ENCODE measurements around the gene EGR4. TPM values are rescaled to one million over a fixed set of nuclear protein-coding genes. Genes with fewer than 3 reads are reported as not detected.

Gene EGR4
- total RNA-seq, 1 experiment from 2014 or later, result 0.75 TPM

DNA sequence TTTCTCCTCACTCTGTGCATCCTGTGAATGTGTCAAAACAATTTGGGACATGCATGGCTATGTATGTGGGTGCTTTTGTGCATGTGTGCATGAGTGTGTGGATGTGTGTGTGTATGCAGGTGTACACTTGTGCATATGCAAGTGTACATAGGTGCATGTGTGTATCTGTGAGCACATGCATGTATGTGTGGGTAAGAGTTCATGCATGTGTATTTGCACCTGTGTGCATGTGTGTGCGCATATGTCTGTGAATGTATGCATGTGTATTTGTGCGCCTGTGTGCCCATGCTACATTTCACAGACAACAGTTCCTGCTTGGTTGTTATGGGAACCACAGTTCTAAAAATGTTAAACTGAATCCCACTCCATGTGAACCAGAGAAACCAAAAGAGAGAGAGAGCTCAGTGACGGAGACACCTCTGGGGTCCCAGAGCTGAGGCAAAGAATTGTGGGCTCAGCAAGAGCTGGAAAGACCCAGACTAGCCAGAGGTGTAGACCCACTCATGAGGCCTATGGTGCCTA, 7.2 kb downstream of the EGR4 start:
- peaks cover 33% of the 10 kb centered on the region for H3K79me2 ChIP-seq (ENCODE audit: low read length)
- H3K4me3 ChIP-seq (ENCODE audit: low read length), result no peak overlapping the region
- peaks cover 5% of the 10 kb centered on the region for H4K20me1 ChIP-seq (ENCODE audit: insufficient read depth, low read depth, low read length)
- peak overlapping the region; percentile 97 for H3K4me2 ChIP-seq (ENCODE audit: low read depth, low read length, poor library complexity, severe bottlenecking)
- no peak overlapping the region for H3K27ac ChIP-seq (ENCODE audit: low read length)
- H3K36me3 ChIP-seq (ENCODE audit: insufficient read depth, low read length), result peaks cover 6% of the 10 kb centered on the region
- H2AFZ ChIP-seq (ENCODE audit: low read length), result no peak overlapping the region
- no peak for DNase-seq
- H3K9me2 ChIP-seq (replicated peaks; ENCODE audit: insufficient read depth, low read length), result no peaks in the 10 kb centered on the region
- no peaks in the 10 kb centered on the region for H3K9me3 ChIP-seq (ENCODE audit: low read length)
- no peaks in the 10 kb centered on the region; the same call in 1 of the 2 replicates for H3K27me3 ChIP-seq (ENCODE audit: low read length)
- no peak overlapping the region for H3K9ac ChIP-seq (ENCODE audit: low read length)
- H3K4me1 ChIP-seq (ENCODE audit: low read length), result peaks cover 34% of the 10 kb centered on the region

DNA sequence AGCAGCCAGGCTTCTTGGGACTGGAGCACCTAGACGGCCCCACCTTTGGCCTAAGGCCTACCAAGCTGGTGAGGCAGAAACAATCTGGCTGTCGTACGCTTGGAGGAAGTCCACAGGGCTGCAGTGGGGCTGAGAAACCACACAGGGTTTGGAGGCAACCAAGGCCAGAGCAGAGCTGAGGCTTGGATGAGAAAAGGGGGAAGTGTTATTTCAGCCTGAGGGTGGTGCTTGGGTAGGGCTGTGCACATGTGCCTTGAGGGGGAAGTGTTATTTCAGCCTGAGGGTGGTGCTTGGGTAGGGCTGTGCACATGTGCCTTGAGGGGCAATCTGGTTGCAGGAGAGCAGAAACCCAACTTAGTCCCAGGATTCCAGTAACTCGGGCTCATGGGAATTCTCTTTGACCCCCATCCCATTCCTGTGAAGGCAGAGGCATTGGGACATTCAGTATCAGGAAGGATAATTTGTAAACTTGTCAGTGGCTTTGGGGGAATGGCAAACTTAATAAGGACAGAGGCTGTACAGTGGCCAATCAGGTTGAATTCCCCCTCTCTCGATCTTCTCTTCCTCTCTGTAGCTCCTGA, 8.1 kb downstream of the EGR4 start:
- peaks cover 42% of the 10 kb centered on the region for H3K79me2 ChIP-seq (ENCODE audit: low read length)
- no peaks in the 10 kb centered on the region for H3K9me3 ChIP-seq (ENCODE audit: low read length)
- peaks cover 16% of the 10 kb centered on the region for H3K36me3 ChIP-seq (ENCODE audit: insufficient read depth, low read length)
- peak; percentile 98 for DNase-seq
- H3K9me2 ChIP-seq (replicated peaks; ENCODE audit: insufficient read depth, low read length), result no peaks in the 10 kb centered on the region
- H3K27me3 ChIP-seq (ENCODE audit: low read length), result no peaks in the 10 kb centered on the region; the same call in 1 of the 2 replicates
- H3K9ac ChIP-seq (ENCODE audit: low read length), result peak overlapping the region; percentile 97
- peak overlapping the region; percentile 97 for H3K4me2 ChIP-seq (ENCODE audit: low read depth, low read length, poor library complexity, severe bottlenecking)
- peaks cover 36% of the 10 kb centered on the region for H3K4me1 ChIP-seq (ENCODE audit: low read length)
- H3K27ac ChIP-seq (ENCODE audit: low read length), result peak overlapping the region; percentile 97
- H4K20me1 ChIP-seq (ENCODE audit: insufficient read depth, low read depth, low read length), result peaks cover 15% of the 10 kb centered on the region
- peak overlapping the region; percentile 45; the same call in 1 of the 2 replicates for H2AFZ ChIP-seq (ENCODE audit: low read length)
- peak overlapping the region; percentile 85 for H3K4me3 ChIP-seq (ENCODE audit: low read length)

DNA sequence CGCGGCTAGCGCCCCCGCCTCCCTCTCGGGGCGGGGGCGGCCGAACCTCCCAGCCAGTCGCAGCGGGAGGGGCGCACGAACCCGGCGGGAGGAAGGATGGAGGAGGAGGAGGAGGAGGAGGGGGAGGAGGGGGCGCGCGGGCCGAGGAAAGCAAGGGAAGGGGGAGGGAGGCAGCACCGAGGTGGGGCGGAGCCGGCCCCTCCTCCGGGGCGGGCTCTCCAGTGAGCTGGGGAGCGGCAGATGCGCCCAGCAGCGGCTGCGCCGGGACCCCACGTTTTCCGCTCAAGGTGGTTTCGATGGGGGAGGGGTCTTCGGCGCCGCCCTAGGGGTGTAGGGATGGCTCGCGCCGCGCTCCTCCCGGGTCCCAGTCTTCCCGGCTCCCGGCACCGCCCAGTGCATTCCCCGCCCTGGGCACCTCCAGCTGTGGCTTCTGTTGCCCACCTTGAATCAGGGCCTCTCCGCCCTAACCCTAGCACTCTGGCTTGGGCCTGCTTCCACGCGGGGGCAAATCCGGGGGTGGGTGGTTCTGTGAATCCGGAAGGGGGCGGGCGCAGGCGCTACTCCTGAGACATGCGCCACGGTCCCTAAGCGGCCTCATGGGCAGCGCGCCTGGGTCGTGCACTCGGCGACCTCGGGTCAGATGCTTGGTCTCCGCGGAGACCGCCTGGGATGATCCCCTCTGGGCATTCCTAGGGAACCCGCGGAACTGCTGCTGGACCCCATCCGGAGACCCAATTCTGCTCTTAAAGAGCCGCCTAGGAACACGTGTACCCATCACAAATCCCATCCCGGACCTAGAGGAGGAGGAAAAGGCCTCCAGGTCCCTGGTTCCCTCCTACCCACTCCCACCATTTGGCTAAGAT, 8.8 kb downstream of the EGR4 start, which contains the start of gene FBXO41:
FBXO41 (minus strand) TSS at position 183 of the 863 bp plus-strand sequence. CDS start 14,848 bp downstream, outside the sequence.
- H3K27ac ChIP-seq (ENCODE audit: low read length), result peak within 1 kb of the TSS; percentile 97
- no peaks in the 10 kb centered on the region; the same call in 1 of the 2 replicates for H3K27me3 ChIP-seq (ENCODE audit: low read length)
- H3K79me2 ChIP-seq (ENCODE audit: low read length), result peaks cover 49% of the 10 kb centered on the region
- H3K9ac ChIP-seq (ENCODE audit: low read length), result peak within 1 kb of the TSS; percentile 97
- H3K4me2 ChIP-seq (ENCODE audit: low read depth, low read length, poor library complexity, severe bottlenecking), result peak within 1 kb of the TSS; percentile 97
- peaks cover 22% of the 10 kb centered on the region for H4K20me1 ChIP-seq (ENCODE audit: insufficient read depth, low read depth, low read length)
- H2AFZ ChIP-seq (ENCODE audit: low read length), result peak within 1 kb of the TSS; percentile 45; the same call in 1 of the 2 replicates
- peaks cover 18% of the 10 kb centered on the region for H3K36me3 ChIP-seq (ENCODE audit: insufficient read depth, low read length)
- peak within 1 kb of the TSS; percentile 85 for H3K4me3 ChIP-seq (ENCODE audit: low read length)
- no peaks in the 10 kb centered on the region for H3K9me3 ChIP-seq (ENCODE audit: low read length)
- no peaks in the 10 kb centered on the region for H3K9me2 ChIP-seq (replicated peaks; ENCODE audit: insufficient read depth, low read length)
- peaks cover 36% of the 10 kb centered on the region for H3K4me1 ChIP-seq (ENCODE audit: low read length)
- DNase-seq, result peak; percentile 99

DNA sequence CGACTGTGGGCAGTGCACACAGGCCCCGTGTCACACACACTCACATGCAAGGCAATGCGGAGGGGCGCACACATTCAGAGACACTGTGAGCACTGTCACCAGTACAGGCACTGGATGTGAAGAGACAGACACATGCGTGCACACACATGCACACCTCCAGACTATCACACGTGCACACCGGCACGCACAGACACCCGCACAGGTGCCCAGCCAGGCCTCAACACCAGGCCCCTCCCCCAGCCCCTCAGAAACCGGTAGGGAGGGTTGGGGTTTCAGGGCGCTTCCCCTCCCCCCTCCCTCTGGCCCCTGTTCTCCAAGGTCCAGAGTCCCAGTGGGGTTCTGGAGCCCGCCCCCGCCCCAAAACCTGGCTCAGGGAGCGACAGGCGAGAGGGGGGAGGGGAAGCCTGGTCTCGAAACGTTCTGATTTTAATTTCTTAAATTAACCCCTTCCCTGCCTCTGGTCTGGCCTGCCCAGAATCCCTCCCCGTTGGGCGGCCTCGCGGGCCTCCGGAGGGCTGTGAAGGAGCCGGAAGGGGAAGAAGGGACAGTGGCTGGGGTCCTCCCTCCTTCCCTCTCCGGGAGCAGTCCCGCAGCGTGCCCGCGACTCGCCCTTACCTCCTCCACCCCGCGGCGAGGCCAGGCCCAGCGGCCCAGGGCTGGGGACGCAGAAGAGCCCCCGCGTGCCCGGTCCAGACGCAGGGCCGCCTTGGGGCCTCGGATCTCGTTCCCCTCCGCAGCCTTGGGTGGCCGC, 9.6 kb downstream of the EGR4 start:
- Histone ChIP-seq H3K4me3 (ENCODE audit: low read length) (peak overlapping the region; percentile 85), H3K27me3 (ENCODE audit: low read length) (no peaks in the 10 kb centered on the region; the same call in 1 of the 2 replicates), H3K9ac (ENCODE audit: low read length) (peak overlapping the region; percentile 97), H3K4me1 (ENCODE audit: low read length) (peaks cover 36% of the 10 kb centered on the region), H2AFZ (ENCODE audit: low read length) (no peak overlapping the region), H4K20me1 (ENCODE audit: insufficient read depth, low read depth, low read length) (peaks cover 30% of the 10 kb centered on the region), H3K4me2 (ENCODE audit: low read depth, low read length, poor library complexity, severe bottlenecking) (peak overlapping the region; percentile 97), H3K79me2 (ENCODE audit: low read length) (peaks cover 58% of the 10 kb centered on the region), H3K9me3 (ENCODE audit: low read length) (no peaks in the 10 kb centered on the region), H3K27ac (ENCODE audit: low read length) (peak overlapping the region; percentile 97), H3K36me3 (ENCODE audit: insufficient read depth, low read length) (peaks cover 18% of the 10 kb centered on the region), H3K9me2 (replicated peaks; ENCODE audit: insufficient read depth, low read length) (no peaks in the 10 kb centered on the region)
- DNase-seq, result peak; percentile 86

DNA sequence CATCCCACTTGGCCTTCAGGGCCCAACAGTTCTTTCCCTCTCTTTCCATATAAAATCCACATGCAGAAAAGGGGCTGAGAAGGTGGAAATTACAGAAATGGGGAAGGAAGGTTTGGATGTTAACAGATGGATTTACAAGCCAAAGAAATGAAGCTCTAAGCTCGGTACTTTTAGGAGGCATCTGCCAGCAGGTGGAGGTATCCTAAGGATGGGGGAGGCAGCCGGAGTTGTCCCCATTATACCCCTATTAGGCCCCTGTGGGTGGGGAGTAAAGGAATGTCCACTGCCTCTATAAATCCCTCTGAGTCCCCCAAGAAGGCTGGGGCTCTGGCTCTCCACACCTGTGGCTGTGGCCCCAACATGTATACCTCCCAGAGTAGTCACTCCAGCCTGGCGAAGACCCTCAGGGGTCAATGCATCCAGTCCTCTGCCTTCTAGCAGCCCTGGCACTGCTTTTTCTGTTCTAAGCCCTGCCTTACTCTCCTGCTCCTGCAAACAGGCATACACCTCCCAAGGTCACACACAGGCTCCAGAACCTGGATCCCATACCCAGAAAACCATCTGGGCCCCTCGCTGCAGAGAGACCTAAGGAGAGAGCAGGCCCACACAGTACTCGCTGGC, 10.3 kb downstream of the EGR4 start:
- H3K36me3 ChIP-seq (ENCODE audit: insufficient read depth, low read length), result peaks cover 23% of the 10 kb centered on the region
- peak overlapping the region; percentile 97 for H3K27ac ChIP-seq (ENCODE audit: low read length)
- no peaks in the 10 kb centered on the region for H3K9me2 ChIP-seq (replicated peaks; ENCODE audit: insufficient read depth, low read length)
- DNase-seq, result no peak
- H3K4me1 ChIP-seq (ENCODE audit: low read length), result peaks cover 36% of the 10 kb centered on the region
- H3K4me2 ChIP-seq (ENCODE audit: low read depth, low read length, poor library complexity, severe bottlenecking), result peak overlapping the region; percentile 97
- H2AFZ ChIP-seq (ENCODE audit: low read length), result no peak overlapping the region
- H3K27me3 ChIP-seq (ENCODE audit: low read length), result no peaks in the 10 kb centered on the region
- peak overlapping the region; percentile 97 for H3K9ac ChIP-seq (ENCODE audit: low read length)
- peak overlapping the region; percentile 85 for H3K4me3 ChIP-seq (ENCODE audit: low read length)
- H3K9me3 ChIP-seq (ENCODE audit: low read length), result no peaks in the 10 kb centered on the region
- H3K79me2 ChIP-seq (ENCODE audit: low read length), result peaks cover 64% of the 10 kb centered on the region
- H4K20me1 ChIP-seq (ENCODE audit: insufficient read depth, low read depth, low read length), result peaks cover 37% of the 10 kb centered on the region

DNA sequence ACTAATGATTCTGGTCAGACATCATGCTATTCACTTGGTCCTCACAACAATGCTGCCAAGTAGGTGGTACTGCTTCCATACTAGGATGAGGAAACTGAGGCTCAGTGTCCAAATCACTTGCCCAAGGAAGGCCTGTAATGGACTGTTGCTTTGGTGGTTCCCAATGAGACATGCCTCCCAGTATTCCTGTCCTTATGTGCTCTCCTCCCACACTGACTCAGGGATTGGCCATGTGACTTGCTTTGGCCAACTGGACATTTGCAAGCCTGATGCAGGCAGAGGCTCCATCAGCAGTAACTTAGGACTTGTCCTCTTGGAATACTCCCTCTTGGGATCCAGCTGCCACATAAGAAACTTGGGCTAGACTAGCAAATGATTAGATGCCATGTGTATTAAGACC, 12.1 kb downstream of the EGR4 start:
- H3K4me1 ChIP-seq (ENCODE audit: low read length), result peaks cover 36% of the 10 kb centered on the region
- no peak for DNase-seq
- H3K4me3 ChIP-seq (ENCODE audit: low read length), result no peak overlapping the region
- no peaks in the 10 kb centered on the region for H3K27me3 ChIP-seq (ENCODE audit: low read length)
- peaks cover 33% of the 10 kb centered on the region for H3K36me3 ChIP-seq (ENCODE audit: insufficient read depth, low read length)
- no peak overlapping the region for H2AFZ ChIP-seq (ENCODE audit: low read length)
- peaks cover 54% of the 10 kb centered on the region for H4K20me1 ChIP-seq (ENCODE audit: insufficient read depth, low read depth, low read length)
- no peak overlapping the region for H3K9ac ChIP-seq (ENCODE audit: low read length)
- peaks cover 82% of the 10 kb centered on the region for H3K79me2 ChIP-seq (ENCODE audit: low read length)
- no peak overlapping the region for H3K27ac ChIP-seq (ENCODE audit: low read length)
- H3K4me2 ChIP-seq (ENCODE audit: low read depth, low read length, poor library complexity, severe bottlenecking), result no peak overlapping the region
- H3K9me2 ChIP-seq (replicated peaks; ENCODE audit: insufficient read depth, low read length), result no peaks in the 10 kb centered on the region
- no peaks in the 10 kb centered on the region for H3K9me3 ChIP-seq (ENCODE audit: low read length)

DNA sequence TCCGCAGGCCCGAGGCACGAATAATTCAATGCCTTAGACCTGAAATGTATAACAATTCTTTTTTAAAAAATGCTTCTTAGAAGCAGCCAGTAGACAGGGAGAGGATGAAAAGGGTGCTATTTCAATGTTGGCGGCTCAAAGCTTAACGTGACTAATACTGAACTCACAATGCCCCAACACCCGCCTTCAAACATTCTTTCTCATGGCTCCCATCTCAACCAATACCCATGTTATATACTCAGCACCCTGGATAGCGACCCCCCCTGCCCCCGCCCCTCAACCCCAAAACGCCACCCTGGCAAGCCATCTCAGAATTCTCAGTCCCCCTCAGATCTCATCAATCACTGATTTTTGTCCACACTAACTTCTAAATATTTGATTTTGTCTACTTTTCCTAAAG, 13.5 kb downstream of the EGR4 start:
- Histone ChIP-seq H3K27ac (ENCODE audit: low read length) (no peak overlapping the region), H3K36me3 (ENCODE audit: insufficient read depth, low read length) (peaks cover 35% of the 10 kb centered on the region), H4K20me1 (ENCODE audit: insufficient read depth, low read depth, low read length) (peaks cover 56% of the 10 kb centered on the region), H3K4me2 (ENCODE audit: low read depth, low read length, poor library complexity, severe bottlenecking) (no peak overlapping the region), H3K9me3 (ENCODE audit: low read length) (no peaks in the 10 kb centered on the region), H3K27me3 (ENCODE audit: low read length) (no peaks in the 10 kb centered on the region), H3K4me1 (ENCODE audit: low read length) (peaks cover 24% of the 10 kb centered on the region), H3K79me2 (ENCODE audit: low read length) (peaks cover 95% of the 10 kb centered on the region), H2AFZ (ENCODE audit: low read length) (no peak overlapping the region), H3K9ac (ENCODE audit: low read length) (no peak overlapping the region), H3K9me2 (replicated peaks; ENCODE audit: insufficient read depth, low read length) (no peaks in the 10 kb centered on the region), H3K4me3 (ENCODE audit: low read length) (no peak overlapping the region)
- no peak for DNase-seq

All from Karpas-422 (cell line).